SW 1271 (cell line): Measurements from ENCODE around the gene RAD54L2.
"Not testable (repeated sequence)": the region's sequence is repeated elsewhere in the genome, so short reads cannot be mapped to it uniquely, and the experiment has no call there.

ENCODE experiments used
- DNase-seq, 2 experiments: peaks; one replicate each; lab custom pipeline; 2025; lab: John Stamatoyannopoulos, UW

The RAD54L2 gene

GRCh38 chr3:51538459-51539290, at the start of gene RAD54L2:
Gene RAD54L2 (plus strand): TSS chr3:51538719. CDS start chr3:51590421, 51,702 bp downstream.
- DNase-seq, result peak; percentile 29 to 54

DNA sequence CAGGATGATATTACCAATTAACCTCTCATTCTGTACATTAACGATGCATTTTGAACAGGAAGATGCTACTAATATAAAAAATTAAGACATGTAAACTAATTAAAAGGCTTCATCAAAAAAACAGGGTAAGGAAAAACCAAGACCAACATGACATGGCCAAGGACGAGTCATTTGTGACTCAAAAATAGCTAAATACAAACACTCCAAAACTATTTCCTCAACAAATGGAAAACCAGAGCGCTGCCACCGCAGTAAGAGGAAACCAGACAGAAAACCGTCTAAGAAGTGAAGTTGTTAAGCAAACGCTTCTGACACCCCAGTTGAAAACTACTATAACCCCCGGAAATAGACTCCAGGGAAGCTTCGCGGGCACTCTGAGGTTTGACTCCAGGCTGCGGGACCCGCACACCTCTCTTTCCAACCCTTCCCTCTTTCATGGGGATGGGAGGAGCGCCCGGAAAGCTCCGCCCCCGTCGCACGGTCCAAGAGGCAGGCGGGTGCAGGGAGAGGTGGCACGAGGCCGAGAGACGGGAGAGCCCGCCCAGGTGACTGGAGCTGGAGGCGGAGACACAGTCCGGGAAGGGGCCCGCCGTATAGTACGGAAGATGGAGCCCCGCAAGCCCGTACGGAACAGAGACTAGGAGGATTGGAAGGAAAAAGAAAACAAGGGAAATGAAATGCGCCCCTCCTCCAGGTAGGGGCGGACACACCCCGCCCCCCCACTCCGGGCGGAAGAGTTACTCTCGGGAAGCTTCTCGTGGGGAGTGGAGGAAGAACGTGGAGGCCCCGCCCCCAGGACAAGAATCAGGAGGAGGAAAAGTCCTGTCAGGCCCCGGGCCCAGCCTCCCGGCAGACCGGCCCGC, 39.4 kb upstream of the RAD54L2 start:
- peak; percentile 84 to 94 for DNase-seq

- DNase-seq, result no peak
Measured at GRCh38 chr3:51500632-51501131, 37.8 kb upstream of the RAD54L2 start.

DNA sequence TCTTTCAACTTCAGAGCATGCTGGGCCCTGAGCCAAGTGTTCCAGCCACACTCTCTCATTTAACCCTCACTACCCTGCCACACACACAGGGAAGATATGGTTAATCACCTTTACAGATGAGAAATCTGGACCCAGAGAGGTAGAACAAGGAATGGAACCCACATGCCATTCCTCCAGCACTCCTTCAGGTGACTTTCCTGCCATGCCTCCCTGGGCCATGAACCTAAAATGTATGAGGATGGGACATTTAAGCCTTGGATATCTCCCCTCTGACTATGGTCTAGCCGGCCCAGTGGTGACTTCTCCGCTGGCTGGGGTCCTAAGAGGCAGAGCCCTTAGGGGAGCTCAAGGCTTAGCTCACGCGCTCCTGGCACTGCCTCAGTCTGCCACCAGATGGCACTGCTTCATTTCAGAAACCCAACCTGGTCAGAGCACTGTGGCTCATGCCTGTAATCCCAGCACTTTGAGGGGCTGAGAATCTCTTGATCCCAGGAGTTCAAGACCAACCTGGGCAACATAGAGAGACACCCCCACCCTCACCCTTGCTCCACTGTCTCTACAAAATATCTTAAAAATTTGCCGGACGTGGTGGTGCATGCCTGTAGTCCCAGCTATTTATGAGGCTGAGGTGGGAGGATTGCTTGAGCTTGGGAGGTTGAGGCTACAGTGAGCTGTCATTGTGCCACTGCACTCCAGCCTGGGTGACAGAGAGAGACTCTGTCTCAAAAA, 36.5 kb upstream of the RAD54L2 start:
- peak; percentile 16 to 31 for DNase-seq

GRCh38 chr3:51502562-51502910, 36.0 kb upstream of the RAD54L2 start:
- no peak for DNase-seq

- no peak for DNase-seq
Measured at GRCh38 chr3:51503007-51503406, 35.5 kb upstream of the RAD54L2 start.

GRCh38 chr3:51508255-51508654, 30.3 kb upstream of the RAD54L2 start:
- no peak for DNase-seq

- DNase-seq, result no peak
Measured at GRCh38 chr3:51510996-51511395, 27.5 kb upstream of the RAD54L2 start.

- no peak for DNase-seq
Measured at GRCh38 chr3:51514210-51514609, 24.3 kb upstream of the RAD54L2 start.

DNA sequence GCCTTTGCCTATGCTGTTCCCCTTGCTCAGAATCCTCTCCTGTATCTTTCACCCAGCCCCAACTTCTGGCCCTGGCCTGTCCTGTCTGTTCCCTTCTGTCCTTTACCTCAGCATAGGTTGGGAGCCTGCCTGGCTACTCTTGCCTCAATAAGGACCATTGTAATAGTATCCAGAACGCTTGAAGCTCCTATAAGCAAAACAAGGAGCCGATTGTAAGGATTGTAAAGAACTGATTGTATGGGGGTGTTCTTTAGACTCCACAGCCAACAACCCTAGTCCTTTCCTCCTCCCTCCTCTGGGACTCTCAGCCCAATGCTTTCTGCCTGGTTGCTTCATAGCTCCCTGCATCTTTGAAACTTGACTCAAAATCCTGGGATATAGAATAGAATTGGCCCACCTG, 18.7 kb upstream of the RAD54L2 start:
- no peak for DNase-seq

GRCh38 chr3:51520906-51521730, 17.4 kb upstream of the RAD54L2 start:
- not testable (repeated sequence) for DNase-seq

- no peak for DNase-seq
Measured at GRCh38 chr3:51522273-51522962, 16.1 kb upstream of the RAD54L2 start.

GRCh38 chr3:51524874-51525273, 13.6 kb upstream of the RAD54L2 start:
- DNase-seq, result not testable (repeated sequence)

DNA sequence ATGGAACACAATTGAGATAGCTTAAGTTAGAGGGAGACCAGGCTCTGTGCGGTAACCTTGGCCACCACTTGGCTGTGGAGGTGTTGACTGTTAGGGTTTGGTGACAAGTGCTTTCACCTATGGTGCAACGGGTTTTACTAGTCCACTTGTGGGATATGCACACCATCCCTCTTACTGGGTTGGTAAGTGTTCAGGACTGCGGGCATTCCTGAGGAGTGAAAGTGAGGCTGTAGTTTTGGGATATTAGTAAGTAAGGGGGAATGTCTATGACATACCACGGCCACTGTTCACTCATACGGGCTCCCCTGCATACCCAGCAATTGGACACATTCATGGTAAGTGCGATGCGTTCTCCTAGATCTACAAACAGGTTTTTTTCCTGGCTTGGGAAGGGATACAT, 8.0 kb upstream of the RAD54L2 start:
- DNase-seq, result no peak

DNA sequence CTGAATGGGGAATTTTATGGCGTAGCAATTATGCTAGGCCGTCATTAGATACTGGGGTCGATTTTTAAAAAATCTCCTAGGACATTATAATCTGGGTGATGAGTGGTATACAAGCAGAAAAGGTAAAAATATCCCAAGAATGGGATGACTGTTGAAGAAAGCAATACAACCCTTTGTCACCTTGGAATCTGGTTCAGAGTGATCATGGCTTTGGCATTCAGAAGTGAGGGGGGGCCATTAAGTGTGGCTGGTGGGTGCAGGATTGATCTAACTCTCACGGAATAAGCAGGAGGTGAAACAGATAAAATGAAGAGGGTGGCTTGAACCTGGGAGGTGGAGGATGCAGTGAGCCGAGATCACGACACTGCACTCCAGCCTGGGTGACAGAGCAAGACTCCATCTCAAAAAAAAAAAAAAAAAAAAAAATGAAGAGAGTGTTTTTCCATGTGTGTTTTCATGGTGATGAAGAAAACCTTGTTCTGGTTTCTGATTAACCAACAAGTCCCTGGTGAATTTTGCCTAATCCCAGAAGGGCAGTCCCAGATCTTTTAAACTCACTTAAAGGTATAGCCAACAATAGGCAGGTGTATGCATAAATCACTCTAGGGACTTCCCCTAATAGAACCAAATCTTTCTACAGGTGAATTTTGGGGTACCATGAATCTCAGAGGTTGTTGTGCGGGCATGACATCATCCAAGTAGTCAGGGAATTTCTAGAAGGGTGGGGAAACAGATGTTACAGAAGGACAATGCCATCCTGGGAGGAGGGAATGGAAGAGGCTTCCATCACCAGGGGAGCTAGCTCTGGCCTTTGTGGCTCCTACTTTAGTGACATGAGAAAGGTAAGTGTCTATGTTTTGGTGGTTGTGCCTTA, 3.1 kb upstream of the RAD54L2 start:
- no peak for DNase-seq

DNA sequence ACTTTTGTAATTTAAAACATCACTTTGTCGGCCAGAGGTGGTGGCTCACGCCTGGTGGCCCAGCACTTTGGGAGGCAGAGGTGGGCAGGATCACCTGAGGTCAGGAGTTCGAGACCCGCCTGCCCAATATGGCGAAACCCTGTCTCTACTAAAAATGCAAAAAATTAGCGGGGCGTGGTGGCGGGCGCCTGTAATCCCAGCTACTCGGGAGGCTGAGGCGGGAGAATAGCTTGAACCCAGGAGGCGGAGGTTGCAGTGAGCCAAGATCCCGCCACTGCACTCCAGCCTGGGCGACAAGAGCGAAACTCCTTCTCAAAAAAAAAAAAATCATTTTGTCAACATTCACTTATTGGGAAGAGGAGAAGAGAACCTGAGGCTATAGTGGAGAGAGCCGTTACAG, 888 bp upstream of the RAD54L2 start:
- not testable (repeated sequence) for DNase-seq

- no peak for DNase-seq
Measured at GRCh38 chr3:51538115-51538458, 432 bp upstream of the RAD54L2 start.

DNA sequence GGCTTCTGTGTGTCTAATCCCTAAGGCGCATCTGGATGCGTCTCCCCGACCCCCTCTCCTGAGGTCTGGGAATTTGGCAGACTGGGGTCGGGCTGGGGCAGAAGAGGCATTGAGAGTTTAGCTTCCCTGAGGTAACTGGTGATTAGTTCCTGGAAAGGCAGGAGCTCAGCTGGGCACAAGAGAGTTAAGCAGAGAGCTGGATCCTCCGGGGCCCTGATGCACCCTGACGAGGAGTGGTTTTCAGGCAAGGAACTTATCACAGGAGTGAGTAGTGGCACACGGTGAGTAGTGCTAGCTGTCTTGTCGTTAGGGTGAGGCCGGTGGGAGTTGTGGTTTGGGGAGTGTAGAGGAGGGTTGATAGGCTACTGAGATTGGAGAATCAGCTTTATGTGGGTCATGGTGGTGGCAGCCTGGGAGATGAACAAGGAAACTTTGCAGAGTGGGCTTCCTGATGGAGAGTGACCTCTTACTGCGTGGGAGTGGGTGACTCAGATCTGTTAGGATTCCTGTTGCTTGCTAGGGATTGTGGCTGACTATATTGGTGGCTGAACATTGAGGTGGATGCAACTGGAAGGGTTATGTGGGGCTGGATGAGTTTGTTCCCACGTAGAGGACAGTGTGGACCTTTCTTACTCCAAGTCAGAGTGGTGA, 897 bp downstream of the RAD54L2 start:
- no peak for DNase-seq

DNA sequence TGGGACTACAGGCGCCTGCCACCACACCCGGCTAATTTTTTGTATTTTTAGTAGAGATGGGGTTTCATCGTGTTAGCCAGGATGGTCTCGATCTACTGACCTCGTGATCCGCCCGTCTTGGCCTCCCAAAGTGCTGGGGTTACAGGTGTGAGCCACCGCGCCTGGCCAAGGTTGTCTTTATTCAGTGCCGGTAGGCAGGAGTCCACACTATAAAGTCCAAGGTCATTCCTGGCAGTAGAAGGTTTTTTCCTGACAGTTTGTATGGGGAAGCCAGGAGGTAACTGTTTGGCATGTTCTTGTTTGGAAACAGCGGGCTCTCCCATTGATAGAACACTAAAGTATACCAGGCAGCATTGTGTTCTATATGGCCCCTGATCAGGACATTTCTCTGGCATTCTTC, 4.1 kb downstream of the RAD54L2 start:
- not testable (repeated sequence) for DNase-seq
